Activated CD8-positive, alpha-beta T cell treated with anti-CD3 and anti-CD28 coated beads, Interleukin-2, amount 10 ng/mL, durations not matched to agents 7 days and 5 days (primary cell): ENCODE measurements around the gene CAPN10. TPM values are rescaled to one million over a fixed set of nuclear protein-coding genes. Genes with fewer than 3 reads are reported as not detected.

ENCODE experiments used
- ATAC-seq: fragments of 150-1000 bp; cut with Tn5 transposase; one replicate; pipeline ENCODE4 v1.10.0; 2021; ENCODE audit warnings: moderate library complexity
- CTCF ChIA-PET: fragments of 350-600 bp; sonication (Branson Sonifier 250); formaldehyde crosslinking; loops from one replicate; lab custom pipeline; 2021; ENCODE audit warnings: antibody characterized with exemption; lab: Charles Lee
- POLR2A ChIA-PET: fragments of 350-600 bp; sonication (Branson Sonifier 250); formaldehyde crosslinking; loops from one replicate; lab custom pipeline; 2021; ENCODE audit warnings: antibody characterized with exemption; lab: Charles Lee
- DNase-seq: peaks from one replicate; pipeline ENCODE4 v3.0.0-alpha.2; 2020
- H3K27ac Mint-ChIP-seq: one replicate; pipeline ENCODE4 v1.8.0; 2021; ENCODE audit warnings: mild to moderate bottlenecking, mixed read lengths
- H3K27me3 Mint-ChIP-seq: one replicate; pipeline ENCODE4 v1.8.0; 2021; ENCODE audit warnings: low read depth, mixed read lengths
- H3K36me3 Mint-ChIP-seq: one replicate; pipeline ENCODE4 v1.8.0; 2021; ENCODE audit warnings: low read depth, mixed read lengths
- H3K4me1 Mint-ChIP-seq: one replicate; pipeline ENCODE4 v1.8.0; 2021; ENCODE audit warnings: low read depth, mixed read lengths
- H3K4me3 Mint-ChIP-seq: one replicate; pipeline ENCODE4 v1.8.0; 2021; ENCODE audit warnings: mild to moderate bottlenecking, mixed read lengths
- H3K9me3 Mint-ChIP-seq: one replicate; pipeline ENCODE4 v1.8.0; 2022; ENCODE audit warnings: mixed read lengths; ENCODE audit not compliant: insufficient read depth
- total RNA-seq, 2 experiments: library from RNA; stranded (reverse); gene quantifications; one replicate each; pipeline ENCODE4 v1.2.3, GENCODE V29; 2021

Gene CAPN10
- total RNA-seq, 2 experiments from 2014 or later: 53.0 to 61.2 TPM

- Mint-ChIP-seq H3K36me3 (peaks cover 45% of the 10 kb centered on the region), H3K27ac (peak overlapping the region; percentile 97), H3K4me1 (peaks cover 69% of the 10 kb centered on the region), H3K4me3 (peak overlapping the region; percentile 86), H3K27me3 (no peaks in the 10 kb centered on the region), H3K9me3 (no peaks in the 10 kb centered on the region)
- ATAC-seq: no peak
- CTCF ChIA-PET: interaction anchor here (3.9 to 7.8 kb wide), 4 partner anchors 16 to 58 kb away, joined by 25 to 119 read pairs (median 42); partner anchors contain the start of gene CAPN10
- DNase-seq: peak; percentile 21
- POLR2A ChIA-PET: interaction anchor here (1.6 to 4.2 kb wide), 3 partner anchors 16 to 57 kb away, joined by 4 to 53 read pairs (median 24); partner anchors contain the start of gene CAPN10
Observed at GRCh38 chr2:240563951-240564560, 22.5 kb upstream of the CAPN10 start.

GRCh38 chr2:240564561-240565332 lies 21.8 kb upstream of the CAPN10 start:
- H3K27ac Mint-ChIP-seq: peak overlapping the region; percentile 97
- peaks cover 44% of the 10 kb centered on the region for H3K36me3 Mint-ChIP-seq
- DNase-seq: peak; percentile 59
- no peaks in the 10 kb centered on the region for H3K9me3 Mint-ChIP-seq
- ChIA-PET POLR2A (interaction anchor here (0.6 to 4.2 kb wide), 8 partner anchors 15 to 1303 kb away, joined by 3 to 53 read pairs (median 7); partner anchors contain the start of gene CAPN10), CTCF (interaction anchor here (1.0 to 7.8 kb wide), 9 partner anchors 13 to 1074 kb away, joined by 3 to 119 read pairs (median 11); partner anchors contain the start of gene CAPN10)
- H3K27me3 Mint-ChIP-seq: no peaks in the 10 kb centered on the region
- peaks cover 68% of the 10 kb centered on the region for H3K4me1 Mint-ChIP-seq
- no peak for ATAC-seq
- peak overlapping the region; percentile 86 for H3K4me3 Mint-ChIP-seq

GRCh38 chr2:240565333-240566202 lies 21.0 kb upstream of the CAPN10 start:
- peak; percentile 57 for ATAC-seq
- Mint-ChIP-seq H3K4me1 (peaks cover 72% of the 10 kb centered on the region), H3K36me3 (peaks cover 44% of the 10 kb centered on the region)

GRCh38 chr2:240566203-240567136 lies 20.1 kb upstream of the CAPN10 start:
- Mint-ChIP-seq H3K36me3 (peaks cover 51% of the 10 kb centered on the region), H3K4me1 (peaks cover 77% of the 10 kb centered on the region), H3K4me3 (peak overlapping the region; percentile 86), H3K27ac (peak overlapping the region; percentile 97), H3K27me3 (no peaks in the 10 kb centered on the region), H3K9me3 (no peaks in the 10 kb centered on the region)
- DNase-seq (peak; percentile 98), ATAC-seq (peak; percentile 70)
- CTCF ChIA-PET: interaction anchor here (0.8 to 7.8 kb wide), 17 partner anchors 10 to 1072 kb away, joined by 3 to 119 read pairs (median 7); partner anchors contain the start of genes ANKMY1, CAPN10 and GPR35
- POLR2A ChIA-PET: interaction anchor here (1.3 to 4.2 kb wide), 7 partner anchors 10 to 60 kb away, joined by 4 to 53 read pairs (median 7); partner anchors contain the start of gene CAPN10

More at GRCh38 chr2:240565333-240566202, 21.0 kb upstream of the CAPN10 start:
- CTCF ChIA-PET: interaction anchor here (0.7 to 7.8 kb wide), 20 partner anchors 9 to 1073 kb away, joined by 3 to 119 read pairs (median 6); partner anchors contain the start of genes ANKMY1, CAPN10 and GPR35
- Mint-ChIP-seq H3K27ac (peak overlapping the region; percentile 97), H3K27me3 (no peaks in the 10 kb centered on the region), H3K9me3 (no peaks in the 10 kb centered on the region), H3K4me3 (peak overlapping the region; percentile 86)
- POLR2A ChIA-PET: interaction anchor here (0.5 to 4.2 kb wide), 10 partner anchors 9 to 1609 kb away, joined by 3 to 53 read pairs (median 6); partner anchors contain the start of gene CAPN10
- peak; percentile 96 for DNase-seq

GRCh38 chr2:240567137-240567871 lies 19.2 kb upstream of the CAPN10 start:
- peak overlapping the region; percentile 83 for H3K4me3 Mint-ChIP-seq
- ChIA-PET CTCF (interaction anchor here (1.0 to 7.8 kb wide), 11 partner anchors 10 to 133 kb away, joined by 3 to 119 read pairs (median 15); partner anchors contain the start of genes ANKMY1, CAPN10 and GPR35), POLR2A (interaction anchor here (0.7 to 4.2 kb wide), 4 partner anchors 13 to 1335 kb away, joined by 3 to 53 read pairs (median 16); partner anchors contain the start of gene CAPN10)
- no peaks in the 10 kb centered on the region for H3K9me3 Mint-ChIP-seq
- H3K36me3 Mint-ChIP-seq: peaks cover 45% of the 10 kb centered on the region
- no peak for ATAC-seq
- peak; percentile 53 for DNase-seq
- peaks cover 74% of the 10 kb centered on the region for H3K4me1 Mint-ChIP-seq
- H3K27me3 Mint-ChIP-seq: no peaks in the 10 kb centered on the region
- H3K27ac Mint-ChIP-seq: peak overlapping the region; percentile 92

GRCh38 chr2:240567872-240568677 lies 18.5 kb upstream of the CAPN10 start, which contains the start of gene RNPEPL1:
Gene RNPEPL1, plus strand, starts transcription at chr2:240568484. Its CDS starts 103 bp downstream, at chr2:240568587.
- DNase-seq (peak; percentile 73), ATAC-seq (peak; percentile 38)
- peak within 1 kb of the TSS; percentile 92 for H3K27ac Mint-ChIP-seq
- ChIA-PET CTCF (interaction anchor here (0.7 to 7.8 kb wide), 11 partner anchors 7 to 55 kb away, joined by 3 to 119 read pairs (median 7); partner anchors contain the start of genes CAPN10 and DUSP28), POLR2A (interaction anchor here (0.6 to 4.2 kb wide), 8 partner anchors 9 to 57 kb away, joined by 3 to 53 read pairs (median 4); partner anchors contain the start of genes CAPN10 and GPR35)
- peak within 1 kb of the TSS; percentile 87 for H3K4me3 Mint-ChIP-seq
- peaks cover 66% of the 10 kb centered on the region for H3K4me1 Mint-ChIP-seq
- peaks cover 38% of the 10 kb centered on the region for H3K36me3 Mint-ChIP-seq
- no peaks in the 10 kb centered on the region for H3K27me3 Mint-ChIP-seq
- no peaks in the 10 kb centered on the region for H3K9me3 Mint-ChIP-seq

GRCh38 chr2:240568678-240569522 lies 17.6 kb upstream of the CAPN10 start:
- Mint-ChIP-seq H3K36me3 (peaks cover 30% of the 10 kb centered on the region), H3K27me3 (no peaks in the 10 kb centered on the region), H3K9me3 (no peaks in the 10 kb centered on the region), H3K4me1 (peaks cover 58% of the 10 kb centered on the region), H3K4me3 (peak overlapping the region; percentile 87), H3K27ac (peak overlapping the region; percentile 82)
- DNase-seq: peak; percentile 53
- POLR2A ChIA-PET: interaction anchor here (0.5 to 1.5 kb wide), 10 partner anchors 8 to 441 kb away, joined by 3 to 7 read pairs (median 3); partner anchors contain the start of genes CAPN10 and GPR35
- peak; percentile 0 for ATAC-seq
- CTCF ChIA-PET: interaction anchor here (0.7 to 1.7 kb wide), 8 partner anchors 8 to 55 kb away, joined by 3 to 10 read pairs (median 4); partner anchors contain the start of genes CAPN10 and DUSP28

GRCh38 chr2:240569523-240569997 lies 17.0 kb upstream of the CAPN10 start:
- DNase-seq (peak; percentile 35), ATAC-seq (no peak)
- H3K4me1 Mint-ChIP-seq: peaks cover 51% of the 10 kb centered on the region
- no peaks in the 10 kb centered on the region for H3K27me3 Mint-ChIP-seq
- peaks cover 26% of the 10 kb centered on the region for H3K36me3 Mint-ChIP-seq
- H3K9me3 Mint-ChIP-seq: no peaks in the 10 kb centered on the region
- CTCF ChIA-PET: interaction anchor here (0.7 to 1.7 kb wide), 5 partner anchors 10 to 55 kb away, joined by 3 to 10 read pairs (median 5); partner anchors contain the start of gene CAPN10
- peak overlapping the region; percentile 75 for H3K27ac Mint-ChIP-seq
- H3K4me3 Mint-ChIP-seq: peak overlapping the region; percentile 87
- POLR2A ChIA-PET: interaction anchor here (0.5 to 1.5 kb wide), 7 partner anchors 8 to 440 kb away, joined by 3 to 7 read pairs (median 3); partner anchors contain the start of gene GPR35
